ENCODE results near the gene HSPA1L. TPM values are rescaled to one million over a fixed set of nuclear protein-coding genes. Genes with fewer than 3 reads are reported as not detected.
A peak's percentile ranks its signal among the peaks of the same experiment; 100 is the strongest.

Gene HSPA1L
- total RNA-seq, 1 experiment from 2014 or later: 2.0 TPM

DNA sequence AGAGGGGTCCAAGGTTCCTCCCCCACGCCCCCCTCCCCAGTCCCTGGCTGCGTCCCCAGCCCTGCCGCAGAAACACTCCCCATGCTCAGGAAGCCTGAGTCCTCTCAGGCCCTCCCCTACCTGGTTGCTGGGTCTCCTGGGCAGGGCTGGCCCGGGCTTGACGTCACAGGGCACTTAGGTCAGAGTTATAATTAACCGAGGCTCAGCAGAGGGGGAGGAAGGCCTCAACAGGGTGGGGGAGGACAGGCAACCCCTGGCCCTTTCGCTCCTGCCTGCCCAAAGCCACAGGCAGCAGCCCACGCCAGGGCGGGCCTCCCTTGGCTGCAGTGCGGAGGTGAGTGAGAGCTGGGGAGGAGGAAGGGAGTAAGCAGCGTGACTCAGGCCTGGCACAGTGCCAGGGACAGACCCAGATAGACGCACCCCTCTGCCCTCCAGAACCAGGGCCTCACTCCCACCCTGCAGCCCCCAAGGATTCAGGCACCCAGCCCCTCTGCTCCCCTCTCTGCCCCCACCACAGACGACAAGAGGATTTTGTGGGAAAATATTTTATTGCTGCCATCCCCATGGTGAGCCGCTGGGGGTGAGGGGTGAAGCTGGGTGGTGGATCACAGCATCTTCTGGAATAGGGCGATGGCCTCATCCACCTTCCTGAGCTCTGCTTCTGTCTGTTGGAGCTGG, 38.0 kb downstream of the HSPA1L start, which contains the start of gene VWA7:
TSS of gene VWA7 (minus strand) at position 340 of the 678 bp plus-strand sequence. CDS start 549 bp downstream, outside the sequence.
- in situ Hi-C loops (cut with HindIII; ENCODE audit: low pct_unique_long_range_greater_than_20kb, low sequenced_read_pairs): no loop called here
- peak; percentile 97 for DNase-seq (ENCODE audit: low read depth)

DNA sequence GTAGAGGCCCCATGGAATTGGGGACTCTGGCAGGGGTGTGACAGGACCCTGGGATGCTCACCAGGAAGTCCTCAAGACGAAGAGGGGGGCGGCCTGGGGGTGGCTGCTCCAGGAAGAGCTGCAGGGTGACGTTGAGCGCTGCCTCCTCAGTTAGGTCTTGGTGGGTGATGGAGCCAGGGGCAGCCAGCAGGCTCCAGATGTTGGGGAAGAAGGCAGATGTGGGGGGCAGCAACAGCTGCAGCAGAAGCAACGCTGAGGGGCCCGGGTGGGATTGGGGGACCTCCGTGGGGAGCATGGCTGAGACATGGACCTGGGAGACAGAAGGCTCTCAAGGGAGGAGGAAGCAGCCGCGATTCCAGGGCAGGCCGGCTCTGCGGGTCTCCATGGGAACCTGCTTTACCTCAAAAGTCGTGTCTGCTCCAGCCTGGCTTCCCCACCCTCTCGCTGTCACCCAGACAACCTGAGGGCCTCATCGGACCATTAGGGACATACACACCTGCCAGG, 38.5 kb downstream of the HSPA1L start:
- in situ Hi-C loops (cut with HindIII; ENCODE audit: low pct_unique_long_range_greater_than_20kb, low sequenced_read_pairs): no loop called here
- DNase-seq (ENCODE audit: low read depth): no peak

DNA sequence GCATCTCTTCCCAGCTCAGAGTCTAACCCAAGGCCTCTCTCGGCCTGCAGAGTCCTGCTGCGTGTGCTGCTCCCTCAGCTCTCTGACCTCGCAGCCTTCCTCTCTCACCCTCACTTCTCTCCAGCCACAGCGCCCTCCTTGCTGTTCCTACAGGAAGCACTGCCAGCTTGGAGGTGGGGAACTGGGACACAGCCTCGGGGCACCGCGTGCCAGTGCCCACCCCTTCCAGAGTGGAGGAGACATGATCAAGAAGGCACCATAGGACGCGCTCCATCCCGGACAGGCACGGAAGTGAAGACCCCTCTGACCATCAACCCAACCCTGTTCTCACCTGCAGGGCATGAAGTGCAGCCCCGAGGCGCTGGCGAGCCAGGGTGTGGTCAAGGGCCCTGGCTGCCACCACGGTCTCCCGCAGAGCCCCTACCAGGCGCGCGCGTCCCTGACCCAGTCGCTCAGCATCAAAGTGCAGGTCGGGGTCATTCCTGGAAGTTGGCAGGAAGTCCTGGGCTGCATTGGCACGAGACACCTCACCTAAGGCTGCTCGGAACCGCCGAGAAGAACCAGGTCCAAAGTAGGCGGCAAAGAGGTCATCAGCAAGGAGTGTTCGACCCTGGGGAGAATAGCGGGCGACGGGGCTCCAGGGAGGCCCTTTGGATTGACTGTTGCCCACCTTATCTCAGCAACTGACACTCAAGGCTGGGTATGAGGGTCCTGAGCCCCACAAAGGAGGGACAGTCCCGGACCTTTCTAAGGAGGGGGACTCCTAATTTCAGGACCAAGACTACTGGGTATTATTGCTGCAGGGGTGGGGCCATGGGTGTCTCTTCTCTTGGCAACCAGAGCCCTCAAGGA, 39.2 kb downstream of the HSPA1L start:
- in situ Hi-C loops (cut with HindIII; ENCODE audit: low pct_unique_long_range_greater_than_20kb, low sequenced_read_pairs): no loop called here
- DNase-seq (ENCODE audit: low read depth): no peak

DNA sequence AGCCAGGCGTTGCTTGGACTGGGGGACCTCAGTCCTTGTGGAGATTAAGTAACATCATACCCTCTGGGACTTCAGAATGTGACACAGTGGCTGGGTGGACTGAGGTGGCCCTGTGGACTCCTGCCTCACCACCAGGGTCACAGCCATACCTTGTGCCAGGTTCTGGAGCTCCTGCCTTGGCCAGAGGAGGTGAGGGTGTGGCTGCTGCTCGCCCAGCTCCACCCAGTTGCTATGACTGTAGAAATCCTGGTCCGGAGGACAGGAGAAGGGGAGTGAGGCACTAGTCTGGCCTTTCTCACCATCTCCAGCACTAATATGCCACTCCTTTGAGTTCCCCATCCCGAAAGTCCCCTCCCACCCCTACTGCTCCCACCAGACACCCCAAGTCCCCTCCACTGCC, 39.9 kb downstream of the HSPA1L start:
- in situ Hi-C loops (cut with HindIII; ENCODE audit: low pct_unique_long_range_greater_than_20kb, low sequenced_read_pairs): no loop called here
- DNase-seq (ENCODE audit: low read depth): no peak

DNA sequence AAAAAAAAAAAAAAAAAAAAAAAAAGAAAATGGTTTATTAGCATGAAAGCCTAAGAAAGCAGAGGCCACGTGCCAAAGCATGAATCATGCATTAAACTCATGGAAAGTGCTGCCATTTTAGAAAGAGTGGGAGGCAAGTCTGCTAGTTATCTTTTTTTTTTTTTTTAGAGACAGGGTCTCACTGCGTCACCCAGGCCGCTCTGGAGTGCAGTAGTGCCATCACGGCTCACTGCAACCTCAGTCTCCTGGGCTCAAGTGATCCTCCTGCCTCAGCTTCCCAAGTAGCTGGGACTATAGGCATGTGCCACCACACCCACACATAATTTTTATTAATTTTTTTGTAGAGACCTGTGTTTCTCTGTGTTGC, 43.1 kb downstream of the HSPA1L start:
- in situ Hi-C loops (cut with HindIII; ENCODE audit: low pct_unique_long_range_greater_than_20kb, low sequenced_read_pairs): no loop called here
- DNase-seq (ENCODE audit: low read depth): no peak

DNA sequence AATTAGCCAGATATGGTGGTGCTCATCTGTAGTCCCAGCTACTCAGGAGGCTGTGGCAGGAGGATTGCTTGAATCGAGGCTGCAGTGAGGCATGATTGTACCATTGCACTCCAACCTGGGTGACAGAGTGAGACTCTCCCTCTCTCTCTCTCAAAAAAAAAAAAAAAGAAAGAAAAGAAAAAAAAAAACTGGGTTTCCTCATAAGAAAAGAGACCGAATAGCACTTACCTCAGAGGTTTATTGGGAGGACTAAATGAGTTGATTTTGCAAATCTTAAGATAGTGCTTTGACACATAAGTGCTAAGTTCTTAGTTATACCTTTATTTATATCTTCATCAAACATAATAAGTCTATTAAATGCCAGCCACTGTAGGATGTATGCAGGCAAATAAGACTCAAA, 44.2 kb downstream of the HSPA1L start:
- no peak for DNase-seq (ENCODE audit: low read depth)
- in situ Hi-C loops (cut with HindIII; ENCODE audit: low pct_unique_long_range_greater_than_20kb, low sequenced_read_pairs): no loop called here

DNA sequence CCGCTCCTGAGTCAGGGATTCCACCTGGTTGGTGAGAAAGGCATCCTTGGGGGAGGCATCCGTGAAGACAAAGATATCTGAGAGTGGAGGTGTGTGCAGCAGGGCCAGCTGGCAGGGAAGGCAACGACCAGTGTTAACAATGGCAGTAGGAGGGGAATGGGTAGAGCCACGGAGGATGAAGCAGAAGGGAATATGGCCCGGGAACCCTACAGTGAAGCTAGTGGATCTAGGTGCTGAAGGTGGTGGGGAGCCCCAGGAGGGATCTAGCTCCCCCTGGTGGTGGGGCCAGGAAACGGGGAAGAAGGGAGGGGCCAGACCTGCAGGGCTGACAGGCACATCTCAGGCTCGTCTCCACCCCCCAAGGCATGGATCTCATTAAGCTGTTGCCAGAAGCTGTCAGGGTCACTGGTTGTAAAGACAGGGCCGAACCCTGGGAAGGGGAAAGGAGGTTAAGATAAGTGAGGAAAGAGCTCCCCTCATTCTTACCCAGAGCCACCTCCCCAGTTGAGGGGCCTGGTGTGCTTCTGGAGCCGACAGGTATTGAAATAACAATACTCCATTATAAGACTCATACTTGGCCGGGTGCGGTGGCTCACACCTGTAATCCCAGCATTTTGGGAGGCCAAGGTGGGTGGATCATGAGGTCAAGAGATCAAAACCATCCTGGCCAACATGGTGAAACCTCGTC, 45.3 kb downstream of the HSPA1L start:
- DNase-seq (ENCODE audit: low read depth): peak; percentile 34
- in situ Hi-C loops (cut with HindIII; ENCODE audit: low pct_unique_long_range_greater_than_20kb, low sequenced_read_pairs): no loop called here

DNA sequence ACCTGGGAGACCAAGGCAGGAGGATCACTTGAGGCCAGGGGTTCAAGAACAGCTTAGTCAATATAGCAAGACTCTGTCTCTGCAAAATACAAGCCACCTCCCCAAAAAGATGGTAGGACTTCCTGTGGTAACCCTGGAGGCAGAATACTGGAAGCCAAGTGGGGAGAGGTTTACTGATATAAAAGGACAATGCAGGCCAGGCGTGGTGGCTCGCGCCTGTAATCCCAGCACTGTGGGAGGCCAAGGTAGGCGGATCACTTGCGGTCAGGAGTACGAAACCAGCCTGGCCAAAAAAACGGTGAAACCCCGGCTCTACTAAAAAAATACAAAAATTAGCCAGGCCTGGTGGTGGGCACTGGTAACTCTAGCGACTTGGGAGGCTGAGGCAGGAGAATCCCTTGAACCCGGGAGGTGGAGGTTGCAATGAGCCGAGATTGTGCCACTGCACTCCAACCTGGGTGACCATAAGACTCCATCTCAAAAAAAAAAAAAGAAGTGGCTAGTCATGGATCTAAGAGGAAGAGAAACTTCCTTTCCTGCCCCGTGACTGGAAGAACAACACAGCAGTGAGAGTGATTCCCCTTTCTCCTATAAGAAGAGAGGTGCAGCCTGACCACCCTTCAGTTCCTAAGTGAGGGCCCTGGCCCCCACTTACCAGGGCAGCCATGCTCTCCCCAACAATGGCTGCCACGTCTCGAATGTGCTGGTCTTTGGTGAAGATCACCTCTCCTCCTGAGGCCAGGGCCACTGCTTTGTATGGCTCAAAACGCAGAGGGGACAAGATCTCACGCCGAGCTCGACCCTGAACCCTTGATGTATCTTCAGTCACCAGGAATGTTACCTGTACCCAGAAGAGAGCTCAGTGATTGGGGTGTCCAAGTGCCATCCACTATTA, 46.5 kb downstream of the HSPA1L start:
- no peak for DNase-seq (ENCODE audit: low read depth)
- in situ Hi-C loops (cut with HindIII; ENCODE audit: low pct_unique_long_range_greater_than_20kb, low sequenced_read_pairs): no loop called here

DNA sequence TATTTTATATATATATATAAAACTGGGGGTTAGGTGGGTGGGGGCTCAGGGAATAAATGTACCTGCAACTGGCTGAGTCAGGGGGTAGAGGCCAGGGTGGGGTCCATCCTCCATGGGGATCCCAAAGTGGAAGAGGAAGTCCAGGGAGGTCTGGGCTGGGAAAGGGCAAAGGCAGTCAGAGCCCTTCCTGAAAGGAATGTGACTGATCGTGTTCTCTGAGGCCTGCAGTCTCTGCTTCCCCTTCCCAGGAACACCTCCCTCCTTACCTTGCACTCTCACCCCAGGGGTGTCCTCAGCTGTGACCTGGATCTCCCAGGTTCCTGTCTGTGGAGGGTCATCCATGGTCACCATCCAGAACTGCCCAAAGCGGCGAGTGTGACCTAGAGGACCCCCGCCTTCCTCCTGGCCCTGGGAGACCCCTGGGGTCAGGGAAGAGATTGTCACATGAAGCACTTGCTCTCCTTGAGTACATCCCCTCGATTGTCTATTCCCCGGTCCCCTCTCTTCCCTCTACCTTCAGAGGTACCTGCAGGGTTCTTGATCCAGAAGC, 47.9 kb downstream of the HSPA1L start:
- no peak for DNase-seq (ENCODE audit: low read depth)
- in situ Hi-C loops (cut with HindIII; ENCODE audit: low pct_unique_long_range_greater_than_20kb, low sequenced_read_pairs): no loop called here

DNA sequence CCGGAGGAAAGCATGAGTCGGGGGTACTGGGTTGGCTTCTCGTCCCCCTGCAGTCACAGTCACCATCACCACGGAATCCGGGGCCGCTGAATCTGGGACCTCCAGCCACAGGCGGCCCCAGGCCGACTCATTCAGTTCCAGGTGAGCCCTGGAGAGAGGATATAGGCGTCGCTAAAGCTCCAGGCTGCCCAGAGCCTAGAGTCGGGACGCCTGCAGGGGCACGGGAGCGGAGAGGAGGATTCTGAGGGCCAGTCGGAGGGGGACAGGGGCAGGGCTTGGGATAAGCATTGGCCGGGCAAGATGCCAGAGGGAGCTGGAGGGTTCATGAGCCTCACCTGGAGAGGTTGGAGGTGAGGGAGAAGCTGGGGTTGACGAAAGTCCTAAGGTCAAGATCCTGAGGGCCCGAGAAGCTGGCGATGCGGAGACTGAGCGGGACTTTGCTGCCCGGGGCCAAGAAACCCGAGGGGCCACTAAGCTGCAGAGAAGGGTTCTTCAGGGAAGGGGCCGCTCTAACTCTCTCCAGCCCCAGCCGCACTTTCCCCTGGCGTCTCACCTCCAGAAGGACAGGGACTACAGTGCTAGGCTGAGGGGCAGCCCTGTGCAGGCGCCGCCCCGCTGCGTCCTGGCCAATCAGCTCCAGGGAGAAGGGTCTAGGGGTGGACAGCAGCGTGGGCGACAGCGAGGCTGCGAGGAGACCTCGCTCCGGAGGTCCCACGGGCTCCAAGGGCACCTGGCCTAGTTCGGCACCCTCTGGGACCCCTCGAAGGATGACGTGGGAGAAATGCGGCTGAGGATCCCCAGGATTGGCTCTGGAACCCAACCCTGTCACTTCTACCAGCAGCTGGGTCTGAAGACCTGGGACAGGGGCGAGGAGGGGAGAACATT, 48.9 kb downstream of the HSPA1L start:
- in situ Hi-C loops (cut with HindIII; ENCODE audit: low pct_unique_long_range_greater_than_20kb, low sequenced_read_pairs): no loop called here
- DNase-seq (ENCODE audit: low read depth): no peak

DNA sequence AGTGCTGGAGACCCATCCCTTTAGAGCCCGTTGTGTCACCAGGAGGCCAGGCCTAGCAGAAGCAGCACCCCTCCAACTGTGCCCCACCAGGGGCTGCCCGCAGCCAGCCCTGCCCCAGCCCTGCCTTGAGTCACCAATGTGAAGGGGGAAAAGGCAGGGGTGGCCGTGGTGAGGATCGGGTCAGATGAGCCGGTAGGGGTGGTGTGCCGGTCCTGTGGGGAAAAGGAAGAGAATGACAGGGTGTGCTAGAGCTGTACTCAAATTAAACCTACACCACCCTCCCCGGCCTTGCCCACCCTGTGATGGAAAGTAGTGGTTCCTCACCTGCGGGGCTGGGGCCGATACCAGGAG, 49.5 kb downstream of the HSPA1L start:
- in situ Hi-C loops (cut with HindIII; ENCODE audit: low pct_unique_long_range_greater_than_20kb, low sequenced_read_pairs): no loop called here
- no peak for DNase-seq (ENCODE audit: low read depth)

DNA sequence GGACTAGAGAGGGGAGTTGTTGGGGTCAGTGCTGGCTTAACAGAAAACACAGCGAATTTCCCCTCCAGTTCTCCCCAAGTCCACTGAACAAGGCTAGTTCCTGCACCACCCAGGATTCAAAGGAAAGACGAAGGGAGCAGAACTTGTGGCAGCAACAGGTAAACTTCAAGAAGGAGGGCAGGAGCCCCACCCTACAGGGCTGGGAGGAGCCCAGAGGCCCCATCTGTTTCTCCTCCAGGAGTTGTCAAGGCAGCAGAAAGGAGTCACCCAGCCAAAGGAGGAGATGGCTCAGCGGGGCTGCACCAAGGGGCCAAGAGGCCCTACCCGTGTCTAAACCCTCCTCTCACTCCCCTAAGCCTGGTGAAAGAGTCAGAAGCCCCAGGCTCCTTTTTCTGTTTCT, 50.9 kb downstream of the HSPA1L start:
- DNase-seq (ENCODE audit: low read depth): no peak
- in situ Hi-C loops (cut with HindIII; ENCODE audit: low pct_unique_long_range_greater_than_20kb, low sequenced_read_pairs): no loop called here

DNA sequence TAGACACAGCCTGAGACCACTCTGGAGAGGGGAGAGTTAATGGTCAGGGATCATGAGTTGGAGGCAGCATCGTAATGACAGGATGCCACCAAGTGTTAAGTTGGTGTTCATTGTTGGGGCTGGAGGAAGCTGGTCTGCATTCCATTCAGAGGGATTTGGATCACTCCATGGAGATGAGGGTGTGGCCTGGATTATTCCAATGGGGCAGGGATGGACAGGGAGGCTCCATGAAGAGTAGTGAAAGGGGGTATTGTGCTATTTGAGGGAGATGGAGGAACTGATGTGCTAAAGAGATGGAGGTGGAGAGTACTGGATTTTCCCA, 51.5 kb downstream of the HSPA1L start:
- DNase-seq (ENCODE audit: low read depth): peak; percentile 69
- in situ Hi-C loops (cut with HindIII; ENCODE audit: low pct_unique_long_range_greater_than_20kb, low sequenced_read_pairs): no loop called here

DNA sequence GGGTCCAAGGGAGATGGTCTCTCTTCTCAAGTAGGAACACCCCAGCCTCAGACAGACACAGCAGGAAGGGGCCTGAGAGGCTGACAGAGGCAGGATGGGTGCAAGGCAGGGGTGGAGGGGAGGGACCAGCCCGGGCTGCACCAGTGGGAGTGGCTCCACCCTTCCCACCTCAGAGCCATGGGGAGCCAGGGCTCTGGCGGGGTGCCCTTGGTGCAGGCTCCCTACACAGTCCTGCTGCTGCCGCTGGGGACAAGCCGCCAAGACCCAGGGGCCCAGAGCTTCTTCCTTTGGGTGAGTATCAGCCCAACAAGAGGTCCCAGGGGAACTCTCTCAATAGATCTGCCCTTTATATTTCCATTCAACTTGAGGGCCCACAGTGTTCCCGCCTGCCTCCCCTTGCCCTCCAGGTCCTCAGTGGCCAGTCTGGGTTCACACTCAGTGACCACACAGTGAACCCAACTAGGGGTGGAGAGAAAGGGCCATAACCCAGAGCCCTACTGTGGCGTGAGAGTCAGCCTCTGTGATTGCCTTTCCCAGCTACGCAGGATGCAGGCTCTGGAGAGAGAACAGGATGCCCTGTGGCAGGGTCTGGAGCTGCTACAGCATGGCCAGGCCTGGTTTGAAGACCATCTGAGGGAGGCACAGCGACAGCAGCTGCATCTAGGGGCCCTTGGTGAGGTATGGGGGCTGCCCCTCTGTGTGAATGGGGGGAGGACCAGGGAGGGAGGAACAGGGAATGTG, 52.0 kb downstream of the HSPA1L start:
- in situ Hi-C loops (cut with HindIII; ENCODE audit: low pct_unique_long_range_greater_than_20kb, low sequenced_read_pairs): no loop called here
- no peak for DNase-seq (ENCODE audit: low read depth)

DNA sequence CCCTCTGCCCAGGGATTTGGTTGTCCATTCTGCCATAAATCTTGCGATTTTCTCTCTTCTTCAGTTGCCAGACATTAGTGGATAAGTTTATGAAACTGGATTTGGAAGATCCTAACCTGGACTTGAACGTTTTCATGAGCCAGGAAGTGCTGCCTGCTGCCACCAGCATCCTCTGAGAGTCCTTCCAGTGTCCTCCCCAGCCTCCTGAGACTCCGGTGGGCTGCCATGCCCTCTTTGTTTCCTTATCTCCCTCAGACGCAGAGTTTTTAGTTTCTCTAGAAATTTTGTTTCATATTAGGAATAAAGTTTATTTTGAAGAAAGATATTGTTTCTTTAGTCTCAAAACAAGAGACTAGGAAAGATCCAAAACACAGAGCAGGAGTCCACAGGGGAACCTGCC, 52.7 kb downstream of the HSPA1L start, which contains the start of gene SAPCD1:
TSS of gene SAPCD1 (plus strand) at position 301 of the 400 bp plus-strand sequence. CDS start 399 bp downstream, outside the sequence.
- in situ Hi-C loops (cut with HindIII; ENCODE audit: low pct_unique_long_range_greater_than_20kb, low sequenced_read_pairs): no loop called here
- DNase-seq (ENCODE audit: low read depth): no peak

DNA sequence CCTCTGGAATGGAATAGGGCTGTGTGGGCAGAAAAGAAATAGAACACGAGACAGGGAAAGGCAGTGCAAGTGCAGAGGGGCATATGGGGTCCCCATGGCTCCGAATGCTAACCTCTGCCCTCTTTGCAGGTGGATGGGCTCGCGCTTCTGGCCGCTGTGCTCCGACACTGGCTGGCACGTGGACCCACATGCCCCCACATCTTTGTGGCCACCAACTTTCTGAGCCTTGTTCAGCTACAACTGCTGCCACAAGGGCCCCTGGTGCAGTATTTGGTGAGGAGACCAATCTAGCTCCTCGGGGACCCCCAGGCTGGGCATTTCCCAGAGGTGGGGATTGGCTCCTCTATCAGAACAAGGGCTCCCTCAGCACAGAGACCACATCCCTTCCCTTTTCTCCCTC, 53.7 kb downstream of the HSPA1L start:
- DNase-seq (ENCODE audit: low read depth): no peak
- in situ Hi-C loops (cut with HindIII; ENCODE audit: low pct_unique_long_range_greater_than_20kb, low sequenced_read_pairs): no loop called here
